ENCODE measurements around the gene SBF1.

The SBF1 gene

GRCh38 chr22:50505776-50506610, 31.2 kb upstream of the SBF1 start:
- DNase-seq = no peak

- DNase-seq = no peak
Observed at GRCh38 chr22:50505276-50505775, 30.5 kb upstream of the SBF1 start.

GRCh38 chr22:50504369-50505211, 29.8 kb upstream of the SBF1 start:
- no peak for DNase-seq

GRCh38 chr22:50503475-50504145, 28.8 kb upstream of the SBF1 start:
- peak; percentile 47 for DNase-seq

GRCh38 chr22:50502628-50503474, 28.0 kb upstream of the SBF1 start:
- no peak for DNase-seq

GRCh38 chr22:50502096-50502495, 27.3 kb upstream of the SBF1 start:
- no peak for DNase-seq

GRCh38 chr22:50500452-50500851, 25.6 kb upstream of the SBF1 start:
- DNase-seq = no peak

GRCh38 chr22:50498322-50498890, 23.6 kb upstream of the SBF1 start:
- DNase-seq = peak; percentile 90

- no peak for DNase-seq
Observed at GRCh38 chr22:50497093-50497492, 22.3 kb upstream of the SBF1 start.

- DNase-seq = no peak
Observed at GRCh38 chr22:50490531-50491308, 15.9 kb upstream of the SBF1 start.

- DNase-seq = no peak
Observed at GRCh38 chr22:50489363-50490243, 14.8 kb upstream of the SBF1 start.

- no peak for DNase-seq
Observed at GRCh38 chr22:50488886-50489285, 14.1 kb upstream of the SBF1 start.

- DNase-seq = no peak
Observed at GRCh38 chr22:50488006-50488677, 13.3 kb upstream of the SBF1 start.

GRCh38 chr22:50487290-50488005, 12.6 kb upstream of the SBF1 start:
- DNase-seq = no peak

- DNase-seq = no peak
Observed at GRCh38 chr22:50486561-50487289, 11.9 kb upstream of the SBF1 start, which contains the start of gene MIOX. Gene MIOX, plus strand, starts transcription at chr22:50486859. Its CDS starts 39 bp downstream, at chr22:50486898.

- no peak for DNase-seq
Observed at GRCh38 chr22:50485221-50486131, 10.6 kb upstream of the SBF1 start.

Data from hematopoietic multipotent progenitor cell treated with erythropoietin and hydrocortisone succinate and interleukin-3 and kit ligand, for 6 days (in vitro differentiated cells).